ENCODE results near the gene M1AP.

- TF ChIP-seq CTCF (IDR thresholded peaks at IDR 0.05 in 4 of 5, conservative IDR thresholded peaks at IDR 0.05 in 1 of 5), result no peak
- TF ChIP-seq POLR2A (IDR thresholded peaks at IDR 0.05), result no peak
These were observed 8.6 kb downstream of the M1AP start for GRCh38 chr2:74639550-74639949.

Measured in gastrocnemius medialis (tissue), 4 donors.